ENCODE data around the gene CNNM2.

DNA sequence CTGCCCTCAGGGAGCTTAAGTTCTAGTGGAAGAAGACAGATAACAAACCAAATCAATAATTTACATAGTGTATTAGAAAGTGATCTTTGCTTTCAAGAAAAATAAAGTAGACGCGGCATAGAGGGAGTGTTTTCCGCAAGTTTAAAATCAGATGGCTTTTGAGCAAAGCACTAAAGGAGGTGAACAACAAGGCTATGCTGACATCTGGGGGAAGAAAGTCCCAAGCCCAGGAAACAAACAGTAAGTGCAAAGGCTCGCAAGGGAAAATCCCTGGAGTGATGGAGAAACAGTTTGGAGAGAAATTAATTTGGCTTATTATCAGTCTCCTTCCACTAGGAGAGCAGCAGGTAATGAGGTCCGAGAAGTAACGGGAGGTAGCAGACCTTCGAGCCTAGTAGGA is 1.9 kb upstream of the CNNM2 start:
- TF ChIP-seq, protein P1, sequence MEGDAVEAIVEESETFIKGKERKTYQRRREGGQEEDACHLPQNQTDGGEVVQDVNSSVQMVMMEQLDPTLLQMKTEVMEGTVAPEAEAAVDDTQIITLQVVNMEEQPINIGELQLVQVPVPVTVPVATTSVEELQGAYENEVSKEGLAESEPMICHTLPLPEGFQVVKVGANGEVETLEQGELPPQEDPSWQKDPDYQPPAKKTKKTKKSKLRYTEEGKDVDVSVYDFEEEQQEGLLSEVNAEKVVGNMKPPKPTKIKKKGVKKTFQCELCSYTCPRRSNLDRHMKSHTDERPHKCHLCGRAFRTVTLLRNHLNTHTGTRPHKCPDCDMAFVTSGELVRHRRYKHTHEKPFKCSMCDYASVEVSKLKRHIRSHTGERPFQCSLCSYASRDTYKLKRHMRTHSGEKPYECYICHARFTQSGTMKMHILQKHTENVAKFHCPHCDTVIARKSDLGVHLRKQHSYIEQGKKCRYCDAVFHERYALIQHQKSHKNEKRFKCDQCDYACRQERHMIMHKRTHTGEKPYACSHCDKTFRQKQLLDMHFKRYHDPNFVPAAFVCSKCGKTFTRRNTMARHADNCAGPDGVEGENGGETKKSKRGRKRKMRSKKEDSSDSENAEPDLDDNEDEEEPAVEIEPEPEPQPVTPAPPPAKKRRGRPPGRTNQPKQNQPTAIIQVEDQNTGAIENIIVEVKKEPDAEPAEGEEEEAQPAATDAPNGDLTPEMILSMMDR (IDR thresholded peaks at IDR 0.05): no peak
- TF ChIP-seq POLR2A (IDR thresholded peaks at IDR 0.05): no peak

Measured in body of pancreas (tissue), 4 donors.